Right lobe of liver (tissue), 6 donors: ENCODE results near the gene VAMP5. TPM values are rescaled to one million over a fixed set of nuclear protein-coding genes. Genes with fewer than 3 reads are reported as not detected.
"Not testable (repeated sequence)": the region's sequence is repeated elsewhere in the genome, so short reads cannot be mapped to it uniquely, and the experiment has no call there.

ENCODE experiments used
- ATAC-seq, 4 donors: fragments of 200-7000 bp; cut with Tn5 transposase; one replicate each; pipeline ENCODE4 v1.9.1; 2020; ENCODE audit warnings: mild to moderate bottlenecking in 4 of 4, moderate library complexity in 4 of 4
- DNase-seq, 3 donors: peaks; one replicate each; pipeline ENCODE4 v3.0.0-alpha.2; 2020
- H3K27ac ChIP-seq, 3 donors: fragments of 200-600 bp; one replicate each; pipeline ENCODE4 v1.8.0; 2022
- H3K27me3 ChIP-seq, 2 donors: fragments of 200-600 bp; one replicate each; pipeline ENCODE4 v1.8.0; 2022
- H3K36me3 ChIP-seq, 4 donors: fragments of 200-600 bp; sonication (generic) in 1 of 4; one replicate each; pipeline versions ENCODE4 v1.5.1 to v1.8.0; 2017 to 2022; ENCODE audit warnings: control low read depth in 1 of 4
- H3K4me1 ChIP-seq, 4 donors: fragments of 200-600 bp; sonication (generic) in 1 of 4; one replicate each; pipeline versions ENCODE4 v1.5.1 to v1.8.0; 2017 to 2022; ENCODE audit warnings: control low read depth in 1 of 4
- H3K4me3 ChIP-seq, 3 donors: fragments of 200-600 bp; one replicate each; pipeline ENCODE4 v1.8.0; 2022
- H3K9me3 ChIP-seq, 4 donors: fragments of 200-600 bp; sonication (generic) in 1 of 4; one replicate each; pipeline versions ENCODE4 v1.5.1 to v1.8.0; 2017 to 2022; ENCODE audit warnings: control low read depth in 1 of 4
- POLR2A ChIP-seq: fragments of 450-650 bp; IDR thresholded peaks from one replicate; pipeline ENCODE4 v1.6.1; 2017; ENCODE audit warnings: antibody characterized with exemption, mild to moderate bottlenecking
- WGBS: methylation state at CpG from one replicate; pipeline ENCODE4 v1.1.6; 2018; ENCODE audit warnings: low coverage, low lambda C conversion rate; ENCODE audit not compliant: insufficient coverage; ENCODE audit errors: missing lambda C conversion rate; 5-methylcytosine and 5-hydroxymethylcytosine counted together
- intact Hi-C, 2 donors: fragments of 100-400 bp; cut with DNase I; formaldehyde crosslinking; loops; one replicate each; pipeline versions ENCODE4 v1.11.2 to v1.14.1; 2022
- total RNA-seq, 6 experiments: library from RNA; depleted of rRNA in 2 of 6; stranded (reverse); fragments of >200 nt in 2 of 6; fragmentation: NEBNext Ultra II Directional in 3 of 6; extraction: Animal tissue kit (Norgen Biotek cat#: 25700) in 3 of 6; gene quantifications; one replicate each; pipeline versions ENCODE4 v1.1.0 to v1.2.4, GENCODE V29; 2016 to 2023
- TF ChIP-seq, protein P1 (sequence below), 4 donors: fragments of 200-600 bp in 3 of 4; fragments of 450-650 bp in 1 of 4; IDR thresholded peaks; one replicate each; pipeline versions ENCODE4 v1.5.1 to v1.8.0; 2016 to 2022; ENCODE audit warnings: antibody characterized with exemption in 4 of 4, mild to moderate bottlenecking in 2 of 4
- donor health status: DM: no; HTN: yes; CAD: no.
- donor health status: DM: no; HTN: no; CAD: no.
- donor health status: DM: no; HTN: no; CAD: no.
- donor health status: DM: no; HTN: yes; CAD: no.
- donor health status: DM: no; HTN: yes; CAD: no.

VAMP5 gene
- total RNA-seq, 6 experiments from 2014 or later, result 27.2 to 50.1 (median 34.7) TPM

DNA sequence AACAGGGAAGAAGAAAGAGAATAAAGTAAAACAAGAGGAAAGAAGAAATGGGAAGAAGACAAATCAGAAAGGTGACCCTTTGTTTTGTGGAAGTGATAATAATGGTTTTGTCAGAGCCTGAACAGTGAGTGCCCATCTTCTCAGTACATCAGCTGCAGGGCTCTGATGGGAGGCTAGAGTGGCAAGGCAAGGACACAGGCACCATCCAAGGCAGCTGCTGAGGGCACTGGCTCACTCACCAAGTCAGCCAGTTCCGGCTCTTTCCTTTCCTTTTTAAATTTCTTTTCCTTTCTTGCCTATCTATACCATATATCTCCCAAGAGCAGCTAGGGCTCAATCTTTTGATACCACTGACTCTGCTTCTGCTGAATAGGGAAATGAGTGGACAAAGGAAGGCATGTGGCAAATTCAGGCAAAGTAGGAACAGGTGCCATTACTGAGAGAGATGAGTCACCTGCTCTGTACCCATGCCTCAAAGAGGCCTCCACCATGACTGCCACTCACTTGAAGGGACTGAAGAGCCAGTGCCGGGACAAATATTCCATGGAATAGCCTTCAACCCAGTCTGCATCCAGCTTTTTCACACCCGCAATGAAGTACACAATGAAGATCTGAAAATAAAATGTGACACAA, 29.1 kb upstream of the VAMP5 start:
- H3K27me3 ChIP-seq, result no peaks in the 10 kb centered on the region
- peaks cover 8 to 85% (median 41%) of the 10 kb centered on the region in 4 donors for H3K36me3 ChIP-seq
- WGBS, result 100% methylated on average over 3 of the region's 3 CpGs
- intact Hi-C loops, result loop anchor here (5.0 kb wide), 2 partner anchors 133 to 138 kb away; partner anchors contain the start of gene SH2D6 (in 1 of the 2)
- ATAC-seq (no peak), DNase-seq (no peak)
- H3K27ac ChIP-seq, result no peak overlapping the region
- peaks cover 0 to 16% (median 12%) of the 10 kb centered on the region in 4 donors for H3K4me1 ChIP-seq
- TF ChIP-seq, protein P1, sequence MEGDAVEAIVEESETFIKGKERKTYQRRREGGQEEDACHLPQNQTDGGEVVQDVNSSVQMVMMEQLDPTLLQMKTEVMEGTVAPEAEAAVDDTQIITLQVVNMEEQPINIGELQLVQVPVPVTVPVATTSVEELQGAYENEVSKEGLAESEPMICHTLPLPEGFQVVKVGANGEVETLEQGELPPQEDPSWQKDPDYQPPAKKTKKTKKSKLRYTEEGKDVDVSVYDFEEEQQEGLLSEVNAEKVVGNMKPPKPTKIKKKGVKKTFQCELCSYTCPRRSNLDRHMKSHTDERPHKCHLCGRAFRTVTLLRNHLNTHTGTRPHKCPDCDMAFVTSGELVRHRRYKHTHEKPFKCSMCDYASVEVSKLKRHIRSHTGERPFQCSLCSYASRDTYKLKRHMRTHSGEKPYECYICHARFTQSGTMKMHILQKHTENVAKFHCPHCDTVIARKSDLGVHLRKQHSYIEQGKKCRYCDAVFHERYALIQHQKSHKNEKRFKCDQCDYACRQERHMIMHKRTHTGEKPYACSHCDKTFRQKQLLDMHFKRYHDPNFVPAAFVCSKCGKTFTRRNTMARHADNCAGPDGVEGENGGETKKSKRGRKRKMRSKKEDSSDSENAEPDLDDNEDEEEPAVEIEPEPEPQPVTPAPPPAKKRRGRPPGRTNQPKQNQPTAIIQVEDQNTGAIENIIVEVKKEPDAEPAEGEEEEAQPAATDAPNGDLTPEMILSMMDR (IDR thresholded peaks at IDR 0.05), result no peak
- no peak for TF ChIP-seq POLR2A
- no peak overlapping the region for H3K4me3 ChIP-seq
- no peaks in the 10 kb centered on the region for H3K9me3 ChIP-seq

GRCh38 chr2:85557130-85557529, 27.1 kb upstream of the VAMP5 start:
- Histone ChIP-seq H3K27ac (no peak overlapping the region), H3K36me3 (peaks cover 5 to 65% (median 26%) of the 10 kb centered on the region in 4 donors), H3K4me1 (peaks cover 0 to 17% (median 12%) of the 10 kb centered on the region in 4 donors), H3K4me3 (no peak overlapping the region), H3K27me3 (no peaks in the 10 kb centered on the region), H3K9me3 (no peaks in the 10 kb centered on the region)
- intact Hi-C loops, result no loop called here
- DNase-seq, result no peak
- WGBS, result 91% methylated on average over 5 of the region's 5 CpGs
- TF ChIP-seq, protein P1 (IDR thresholded peaks at IDR 0.05), result no peak
- no peak for TF ChIP-seq POLR2A
- no peak for ATAC-seq

DNA sequence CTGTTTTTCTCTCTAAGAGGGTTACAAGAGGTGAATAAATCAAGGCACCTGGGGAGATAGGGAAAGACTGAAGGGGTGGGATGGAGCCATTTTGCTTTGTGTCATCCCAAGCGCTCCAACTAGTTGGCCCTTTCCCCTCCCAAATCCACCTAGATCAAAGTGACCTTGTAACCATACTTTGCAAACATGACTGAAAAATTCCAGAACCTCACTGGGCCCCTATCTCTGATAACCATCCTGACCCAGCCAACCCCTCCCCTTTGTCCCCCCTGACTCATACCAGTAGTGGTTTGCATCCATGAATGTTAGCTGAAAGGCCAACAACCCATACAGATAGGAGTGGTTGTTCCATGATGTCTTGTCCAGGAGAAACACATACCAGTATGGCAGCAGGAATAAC, 26.1 kb upstream of the VAMP5 start:
- Histone ChIP-seq H3K27me3 (no peaks in the 10 kb centered on the region), H3K36me3 (peaks cover 5 to 55% (median 21%) of the 10 kb centered on the region in 4 donors), H3K4me1 (peaks cover 0 to 20% (median 12%) of the 10 kb centered on the region in 4 donors), H3K4me3 (no peak overlapping the region), H3K27ac (no peak overlapping the region), H3K9me3 (no peaks in the 10 kb centered on the region)
- ATAC-seq, result no peak
- WGBS, result 100% methylated on average over 1 of the region's 1 CpG
- intact Hi-C loops, result no loop called here
- no peak for DNase-seq
- TF ChIP-seq, protein P1 (IDR thresholded peaks at IDR 0.05), result no peak

- Histone ChIP-seq H3K4me1 (peaks cover 0 to 20% (median 12%) of the 10 kb centered on the region in 4 donors), H3K4me3 (peak overlapping the region; percentile 70 to 88 (median 79)), H3K36me3 (peaks cover 0 to 33% (median 8%) of the 10 kb centered on the region in 4 donors), H3K27ac (peak overlapping the region; percentile 21 to 92 (median 82))
- H3K9me3 ChIP-seq, DNase-seq, ATAC-seq, H3K27me3 ChIP-seq, intact Hi-C loops: not testable (repeated sequence)
- 25% methylated on average over 11 of the region's 12 CpGs for WGBS
Observed at GRCh38 chr2:85560403-85560726, 23.9 kb upstream of the VAMP5 start.

DNA sequence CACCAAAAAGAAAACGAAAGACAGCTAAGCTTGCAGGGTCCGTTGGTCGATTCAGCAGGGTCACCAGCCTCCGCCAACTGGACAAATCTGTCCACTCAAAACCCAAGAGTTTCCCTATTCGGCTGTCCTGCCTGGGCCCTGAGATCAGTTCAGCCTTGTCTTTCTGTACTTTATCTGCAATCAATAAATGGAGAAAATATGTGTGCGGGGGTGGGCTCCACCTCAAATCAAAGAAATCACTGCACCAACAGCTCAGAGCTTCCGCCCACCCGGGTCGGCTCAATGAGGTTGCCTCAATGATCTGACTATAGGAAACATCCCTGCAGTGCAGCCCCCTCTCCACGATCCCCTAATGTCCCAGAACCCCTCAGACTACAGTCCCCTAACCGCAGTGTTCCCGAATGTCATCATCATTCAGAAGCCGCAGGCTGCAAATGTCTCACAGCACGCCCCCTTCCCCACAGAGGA, 23.4 kb upstream of the VAMP5 start:
- Histone ChIP-seq H3K36me3 (peaks cover 0 to 28% (median 5%) of the 10 kb centered on the region in 4 donors), H3K27ac (peak overlapping the region; percentile 82 to 92 (median 89)), H3K27me3 (no peaks in the 10 kb centered on the region), H3K9me3 (no peaks in the 10 kb centered on the region), H3K4me3 (peak overlapping the region; percentile 70 to 88 (median 79)), H3K4me1 (peaks cover 0 to 20% (median 12%) of the 10 kb centered on the region in 4 donors)
- intact Hi-C loops, result no loop called here
- TF ChIP-seq, protein P1 (IDR thresholded peaks at IDR 0.05), result no peak
- TF ChIP-seq POLR2A, result no peak
- ATAC-seq (peak; percentile 2 to 6 (median 4)), DNase-seq (no peak)
- WGBS, result under 1% methylated on average over 14 of the region's 14 CpGs
